ENCODE results near the gene PIGQ.
"Not testable (repeated sequence)": the region's sequence is repeated elsewhere in the genome, so short reads cannot be mapped to it uniquely, and the experiment has no call there.

PIGQ gene

GRCh38 chr16:588889-589657 lies 19.3 kb downstream of the PIGQ start:
- peak; percentile 90 to 100 for DNase-seq

GRCh38 chr16:589658-590187 lies 20.0 kb downstream of the PIGQ start, which contains the start of gene RAB40C:
Gene RAB40C, plus strand, starts transcription at chr16:590066. Its CDS starts 226 bp downstream, at chr16:590292.
- peak; percentile 95 to 100 for DNase-seq

- peak in 1 of 2 donors; percentile 37 for DNase-seq
These were observed 20.5 kb downstream of the PIGQ start for GRCh38 chr16:590188-590814.

GRCh38 chr16:590815-591200 lies 21.0 kb downstream of the PIGQ start:
- DNase-seq: no peak

DNA sequence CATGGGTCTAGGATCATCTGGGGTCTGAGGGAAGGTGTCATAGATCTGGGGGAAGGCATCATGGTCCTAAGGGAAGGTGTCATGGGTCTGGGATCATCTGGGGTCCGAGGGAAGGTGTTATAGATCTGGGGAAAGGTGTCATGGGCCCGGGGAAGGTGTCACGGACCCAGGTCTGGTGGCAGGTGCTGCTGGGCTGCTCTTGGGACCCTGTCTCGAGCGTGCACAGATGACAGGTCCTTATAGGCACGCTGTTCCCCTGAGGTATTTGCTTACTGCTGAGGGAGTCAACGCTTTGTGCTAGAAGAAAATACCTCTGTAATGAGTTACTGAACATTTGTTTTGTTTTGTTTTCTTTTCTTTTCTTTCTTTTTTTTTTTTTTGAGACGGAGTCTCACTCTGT lies 21.5 kb downstream of the PIGQ start:
- DNase-seq: no peak

- no peak for DNase-seq
These were observed 22.2 kb downstream of the PIGQ start for GRCh38 chr16:591892-592517.

DNA sequence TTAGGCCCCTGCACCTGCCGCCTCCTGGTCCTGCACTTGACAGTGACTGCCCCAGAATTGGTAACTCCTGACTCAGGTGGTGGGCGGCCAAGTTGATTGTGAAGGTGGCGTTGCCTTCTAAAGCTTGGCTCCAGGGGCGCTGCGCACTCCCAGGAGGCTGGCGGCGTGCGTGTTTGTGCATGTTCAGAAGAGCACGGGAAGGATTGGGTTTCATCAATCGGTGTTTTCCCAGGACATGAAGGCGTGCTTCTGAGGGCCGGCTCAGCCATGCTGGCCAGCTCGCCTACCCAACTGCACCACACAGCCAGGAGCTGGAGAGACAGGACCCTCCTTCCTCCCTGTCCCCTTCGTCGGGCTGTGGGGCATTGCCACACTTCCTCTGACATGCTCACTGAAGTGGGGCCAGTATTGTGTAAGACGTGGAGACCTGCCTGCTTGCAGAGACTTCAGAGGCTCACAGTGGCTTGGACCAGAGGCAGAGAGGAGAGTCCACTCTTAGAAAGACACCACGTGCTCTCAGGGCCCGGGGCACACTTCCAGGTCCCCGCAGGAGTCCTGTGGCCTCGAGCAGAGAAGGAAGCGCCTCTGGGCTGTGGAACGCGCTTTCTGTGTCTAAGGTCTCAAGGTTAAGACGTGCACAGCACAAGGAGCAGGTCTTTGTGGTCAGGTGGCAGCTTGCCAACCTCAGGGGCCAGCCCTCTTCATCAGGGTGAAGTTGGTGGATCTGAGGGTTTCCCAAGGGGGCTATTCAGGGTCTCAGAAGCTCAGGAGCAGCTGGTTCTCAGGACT lies 22.9 kb downstream of the PIGQ start:
- DNase-seq: peak in 1 of 2 donors; percentile 17

DNA sequence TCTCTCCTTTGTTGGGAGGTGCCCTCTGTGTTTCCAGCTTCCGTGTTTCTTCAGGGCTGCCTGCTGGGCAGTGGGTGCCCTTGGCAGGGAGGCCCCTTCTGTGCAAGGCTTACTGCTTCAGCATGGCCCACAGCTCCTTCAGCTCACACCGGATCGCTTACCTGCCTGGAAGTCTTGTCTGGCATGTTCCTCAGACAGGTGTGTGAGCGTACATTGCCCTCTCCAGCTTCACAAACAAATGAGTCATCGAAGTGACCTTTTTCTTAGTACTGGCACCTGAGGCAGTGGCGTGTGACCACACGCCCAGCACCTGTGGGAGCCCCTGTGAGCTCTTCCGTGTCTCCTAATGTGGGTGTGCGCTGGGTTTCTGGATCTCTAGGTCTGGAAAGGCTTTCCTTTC lies 23.6 kb downstream of the PIGQ start:
- DNase-seq: no peak

GRCh38 chr16:593807-594206 lies 24.0 kb downstream of the PIGQ start:
- DNase-seq: no peak

GRCh38 chr16:595094-595528 lies 25.3 kb downstream of the PIGQ start:
- no peak for DNase-seq

DNA sequence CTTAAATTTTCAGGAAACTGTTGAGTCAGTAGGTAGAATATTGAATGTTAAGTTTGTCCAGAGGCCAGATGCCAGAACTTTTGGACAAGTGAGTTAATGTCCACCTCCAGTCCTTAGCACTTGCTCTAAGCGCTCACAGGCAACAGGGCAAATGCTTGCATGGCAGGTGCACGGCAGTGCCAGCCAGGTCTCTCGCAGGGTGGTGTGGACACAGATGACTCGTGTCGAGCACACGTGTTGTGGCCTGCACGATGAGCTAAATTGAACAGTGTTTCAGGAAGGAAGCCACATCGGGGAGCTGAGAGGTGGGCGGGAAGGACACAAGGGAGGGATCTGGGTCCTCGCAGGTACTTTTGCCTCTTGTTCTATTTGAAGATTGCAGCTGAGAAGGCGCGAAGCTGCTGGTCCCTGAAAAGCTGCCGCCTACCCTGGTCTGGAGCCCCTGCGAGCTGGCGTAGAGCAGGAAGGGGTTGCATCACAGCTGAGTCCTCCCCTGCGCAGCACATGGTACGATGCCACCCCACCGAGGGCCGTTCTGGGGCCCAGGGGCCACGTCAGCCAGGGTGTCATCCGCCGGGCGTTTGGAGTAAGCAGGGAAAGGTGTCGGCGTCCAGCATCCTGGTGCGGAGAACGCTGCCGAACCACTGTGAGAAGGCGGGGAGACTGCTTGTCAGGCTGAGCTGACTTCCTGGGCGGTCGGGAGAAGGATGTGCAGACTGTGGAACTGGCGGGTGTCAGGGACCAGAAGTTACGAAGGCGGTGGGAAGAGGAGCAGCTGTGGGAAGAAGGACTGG lies 26.4 kb downstream of the PIGQ start:
- DNase-seq: no peak

- no peak for DNase-seq
These were observed 26.9 kb downstream of the PIGQ start for GRCh38 chr16:596736-597060.

GRCh38 chr16:597655-598054 lies 27.9 kb downstream of the PIGQ start:
- not testable (repeated sequence) for DNase-seq

- no peak for DNase-seq
These were observed 29.3 kb downstream of the PIGQ start for GRCh38 chr16:598823-599739.

DNA sequence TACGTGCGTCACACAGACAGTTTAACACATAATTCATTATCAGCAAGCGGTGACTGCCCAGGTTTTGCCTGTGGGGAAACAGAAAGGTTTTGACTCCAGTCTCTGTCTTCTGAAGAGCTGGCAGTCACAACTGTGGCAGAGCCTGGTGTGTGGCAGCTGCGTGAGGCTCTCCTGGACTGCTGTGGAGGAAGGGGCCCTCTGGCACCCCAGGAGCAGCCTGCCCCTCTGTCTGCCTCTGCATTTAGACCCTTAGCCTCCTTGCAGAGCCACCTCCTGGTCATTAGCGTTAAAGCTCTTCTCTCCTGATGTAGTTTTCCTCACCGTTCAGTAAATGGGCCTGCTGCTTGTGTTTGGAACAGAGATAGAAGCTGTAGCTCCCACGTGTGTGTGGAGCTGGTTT lies 31.0 kb downstream of the PIGQ start:
- DNase-seq: no peak

- DNase-seq: no peak
These were observed 34.2 kb downstream of the PIGQ start for GRCh38 chr16:603933-604332.

DNA sequence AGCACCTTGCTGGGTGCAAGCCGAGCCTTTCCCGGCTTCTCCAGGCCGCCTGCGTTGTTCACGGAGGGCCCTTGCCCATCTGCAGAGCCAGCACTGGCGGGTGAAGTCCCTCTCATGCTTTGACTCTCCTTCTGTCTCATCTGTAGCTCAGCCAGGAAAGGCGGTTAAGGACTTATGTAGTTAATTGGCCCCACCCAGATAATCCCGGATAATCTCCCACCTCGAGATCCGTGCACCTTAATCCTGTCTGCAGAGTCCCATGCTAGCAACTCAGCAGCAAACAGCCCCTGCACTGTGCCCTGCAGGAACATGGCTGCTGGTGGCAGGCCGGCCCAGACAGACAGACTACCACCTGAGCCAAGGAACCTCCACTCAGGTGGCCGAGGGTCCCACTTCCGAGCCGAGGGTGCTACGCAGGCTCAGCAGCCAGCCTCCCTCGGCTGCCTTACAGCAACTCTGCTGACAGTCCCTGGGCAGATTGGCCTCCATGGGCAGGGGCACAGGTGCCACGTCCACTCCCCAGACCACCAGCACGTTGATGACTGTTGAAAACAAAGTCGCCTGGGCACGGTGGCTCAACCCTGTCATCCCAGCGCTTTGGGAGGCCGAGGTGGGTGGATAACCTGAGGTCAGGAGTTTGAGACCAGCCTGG lies 37.0 kb downstream of the PIGQ start:
- DNase-seq: no peak

- no peak for DNase-seq
These were observed 38.3 kb downstream of the PIGQ start for GRCh38 chr16:608019-608418.

DNA sequence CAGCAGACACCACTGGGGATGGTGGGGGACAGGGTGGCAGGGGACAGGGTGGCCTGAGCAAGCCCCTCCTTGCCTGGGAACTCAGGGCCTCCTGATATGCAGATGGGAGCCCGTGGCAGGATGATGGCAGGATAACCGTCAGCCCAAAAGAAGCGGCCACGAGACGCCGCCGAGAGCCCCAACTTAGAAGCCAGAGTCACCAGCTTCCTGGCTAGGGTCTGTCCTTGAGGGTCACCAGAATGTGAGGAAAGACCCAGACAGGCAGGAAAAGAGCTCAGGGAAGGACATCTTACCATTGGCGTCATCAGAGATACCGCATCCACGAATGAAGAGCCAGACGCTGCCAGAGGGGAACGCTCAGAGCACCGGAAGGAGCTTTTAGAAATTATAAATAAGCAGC lies 39.5 kb downstream of the PIGQ start:
- DNase-seq: no peak

DNA sequence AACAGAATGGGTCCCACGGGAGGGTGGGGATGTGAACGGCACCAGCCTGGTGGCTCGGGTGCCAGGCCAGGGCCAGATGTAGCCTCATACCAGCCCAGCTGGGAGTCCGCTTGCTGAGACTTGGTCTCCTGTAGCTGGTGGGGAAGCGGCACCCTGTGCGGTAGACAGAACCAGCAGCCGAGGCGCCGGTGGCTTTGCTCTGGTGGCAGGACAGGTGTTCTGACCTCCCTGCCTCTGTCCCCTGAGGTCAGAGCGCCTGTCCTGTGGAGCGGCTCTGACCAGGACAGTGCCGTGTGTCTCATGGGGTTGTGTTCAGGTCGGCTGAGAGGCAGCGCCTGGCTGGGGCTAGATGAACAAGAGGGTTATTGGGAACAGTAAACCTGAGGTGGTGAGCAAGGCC lies 40.2 kb downstream of the PIGQ start:
- no peak for DNase-seq
